Brain microvascular endothelial cell (primary cell): ENCODE data around the gene ATP8B4.

Experiments
- DNase-seq: peaks from one replicate; pipeline ENCODE4 v3.0.0-alpha.2; 2020
- H3K27ac ChIP-seq: fragments of 250-450 bp; sonication (Bioruptor Pico); 2 replicates; pipeline ENCODE4 v1.5.1; 2020; ENCODE audit warnings: mild to moderate bottlenecking, moderate library complexity
- H3K27me3 ChIP-seq: fragments of 250-450 bp; sonication (Bioruptor Pico); replicated peaks from 2 replicates; pipeline ENCODE4 v1.5.1; 2020; ENCODE audit warnings: mild to moderate bottlenecking
- H3K36me3 ChIP-seq: fragments of 250-450 bp; sonication (Bioruptor Pico); replicated peaks from 2 replicates; pipeline ENCODE4 v1.5.1; 2020; ENCODE audit warnings: mild to moderate bottlenecking
- H3K4me3 ChIP-seq: 2 replicates; pipeline ENCODE4 v1.5.1; 2011; ENCODE audit warnings: low read depth, mild to moderate bottlenecking, control low read depth, low read length, moderate library complexity
- in situ Hi-C: cut with HindIII; loops from 2 replicates; pipeline ENCODE4 v1.10.0; 2017; ENCODE audit warnings: low sequenced_read_pairs, low pct_ligation_motif_present
- TF ChIP-seq, protein P1 (sequence below): IDR thresholded peaks from 2 replicates; pipeline ENCODE4 v1.5.1; 2011; ENCODE audit warnings: low read depth, mild to moderate bottlenecking, moderate library complexity, low read length, control low read depth, inconsistent platforms; ENCODE audit errors: missing control alignments

The ATP8B4 gene

DNA sequence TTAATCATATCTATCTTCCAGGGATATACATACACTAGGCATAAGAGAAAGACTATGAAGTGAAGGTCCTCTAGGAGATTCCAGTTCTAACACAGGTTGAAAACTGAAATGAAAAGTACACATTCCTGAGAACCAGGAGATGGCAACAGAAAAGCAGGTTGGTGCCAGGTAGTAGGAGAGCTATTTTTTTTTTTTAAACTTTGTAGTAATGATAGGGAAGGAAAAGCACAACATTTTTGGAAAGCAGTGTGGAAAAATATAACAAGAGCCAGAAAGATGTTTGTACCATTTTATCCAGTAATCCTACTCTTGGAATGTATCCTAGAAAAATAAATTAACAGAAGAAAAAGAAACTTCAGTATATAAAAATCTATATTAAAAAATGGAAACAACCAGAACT, 308.3 kb downstream of the ATP8B4 start:
- Histone ChIP-seq H3K4me3 (no peak overlapping the region), H3K36me3 (no peaks in the 10 kb centered on the region), H3K27ac (no peak overlapping the region), H3K27me3 (no peaks in the 10 kb centered on the region)
- in situ Hi-C loops, result no loop called here
- TF ChIP-seq, protein P1, sequence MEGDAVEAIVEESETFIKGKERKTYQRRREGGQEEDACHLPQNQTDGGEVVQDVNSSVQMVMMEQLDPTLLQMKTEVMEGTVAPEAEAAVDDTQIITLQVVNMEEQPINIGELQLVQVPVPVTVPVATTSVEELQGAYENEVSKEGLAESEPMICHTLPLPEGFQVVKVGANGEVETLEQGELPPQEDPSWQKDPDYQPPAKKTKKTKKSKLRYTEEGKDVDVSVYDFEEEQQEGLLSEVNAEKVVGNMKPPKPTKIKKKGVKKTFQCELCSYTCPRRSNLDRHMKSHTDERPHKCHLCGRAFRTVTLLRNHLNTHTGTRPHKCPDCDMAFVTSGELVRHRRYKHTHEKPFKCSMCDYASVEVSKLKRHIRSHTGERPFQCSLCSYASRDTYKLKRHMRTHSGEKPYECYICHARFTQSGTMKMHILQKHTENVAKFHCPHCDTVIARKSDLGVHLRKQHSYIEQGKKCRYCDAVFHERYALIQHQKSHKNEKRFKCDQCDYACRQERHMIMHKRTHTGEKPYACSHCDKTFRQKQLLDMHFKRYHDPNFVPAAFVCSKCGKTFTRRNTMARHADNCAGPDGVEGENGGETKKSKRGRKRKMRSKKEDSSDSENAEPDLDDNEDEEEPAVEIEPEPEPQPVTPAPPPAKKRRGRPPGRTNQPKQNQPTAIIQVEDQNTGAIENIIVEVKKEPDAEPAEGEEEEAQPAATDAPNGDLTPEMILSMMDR, result no peak
- no peak for DNase-seq

DNA sequence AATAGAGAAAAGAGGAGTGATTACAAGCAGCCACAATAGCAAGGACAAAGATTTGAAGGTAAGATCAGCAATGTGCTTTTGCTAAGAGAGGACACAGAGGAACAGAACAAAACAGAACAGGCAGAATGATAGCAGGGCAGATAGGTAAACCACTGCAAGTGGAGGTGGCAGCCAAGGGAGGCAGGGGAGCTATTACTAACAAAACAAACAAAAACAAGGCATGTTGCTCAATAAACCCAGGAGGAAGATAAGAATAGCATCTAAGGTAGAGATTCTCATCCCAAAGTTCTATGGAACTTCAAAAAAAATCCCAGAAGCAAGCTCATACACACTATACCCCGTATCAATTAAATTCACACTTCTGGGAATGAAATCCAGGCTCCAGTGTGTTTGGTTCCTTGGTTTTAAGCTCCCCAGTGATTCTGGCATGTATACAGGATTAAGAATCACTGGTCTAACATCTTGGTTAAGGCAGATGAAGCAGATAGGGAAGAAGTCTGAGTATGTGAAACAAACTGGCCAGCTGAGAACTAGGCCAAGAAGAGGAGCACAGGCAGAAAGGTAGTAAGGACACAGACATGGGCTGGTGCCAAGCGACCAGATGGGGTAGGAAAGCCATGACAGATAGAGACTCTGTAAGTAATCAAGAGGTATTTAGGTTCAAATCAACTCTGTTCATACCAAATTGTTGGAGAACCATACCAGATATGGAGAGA, 309.0 kb downstream of the ATP8B4 start:
- no peak overlapping the region for H3K27ac ChIP-seq
- no peaks in the 10 kb centered on the region for H3K27me3 ChIP-seq
- TF ChIP-seq, protein P1, result no peak
- no peak overlapping the region for H3K4me3 ChIP-seq
- H3K36me3 ChIP-seq, result no peaks in the 10 kb centered on the region
- DNase-seq, result no peak
- in situ Hi-C loops, result no loop called here

DNA sequence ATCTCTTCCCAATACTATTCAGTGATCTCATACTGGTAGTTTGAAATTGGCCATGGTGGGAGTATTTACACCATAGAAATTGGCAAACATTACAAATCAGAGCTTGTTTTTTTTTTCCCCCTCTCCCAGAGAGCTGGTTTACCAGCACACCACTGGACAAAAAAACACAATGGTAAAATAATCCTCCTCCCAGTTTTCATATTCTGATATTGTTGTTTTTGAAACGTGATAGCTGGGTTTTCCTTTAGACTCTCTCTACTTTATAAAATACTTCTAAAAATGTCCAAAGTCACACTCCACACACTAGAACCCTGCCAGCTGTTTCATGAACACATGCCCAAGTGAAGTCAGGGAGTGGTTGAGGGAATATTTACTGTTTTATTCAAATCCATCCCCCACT, 310.7 kb downstream of the ATP8B4 start:
- DNase-seq, result no peak
- H3K27ac ChIP-seq, result no peak overlapping the region
- H3K27me3 ChIP-seq, result no peaks in the 10 kb centered on the region
- in situ Hi-C loops, result no loop called here
- TF ChIP-seq, protein P1, result no peak
- no peak overlapping the region for H3K4me3 ChIP-seq
- no peaks in the 10 kb centered on the region for H3K36me3 ChIP-seq
